Activated CD8-positive, alpha-beta memory T cell treated with anti-CD3 and anti-CD28 coated beads, Interleukin-2, amount 50 U/mL, for 1 hour (primary cell): Measurements from ENCODE around the gene PLEKHH2.

Experiments
- DNase-seq: peaks from one replicate; pipeline ENCODE4 v3.0.0-alpha.2; 2020; ENCODE audit errors: extremely low read depth

The PLEKHH2 gene

GRCh38 chr2:43812006-43812405 is 174.9 kb downstream of the PLEKHH2 start:
- no peak for DNase-seq

GRCh38 chr2:43812947-43813346 is 175.9 kb downstream of the PLEKHH2 start:
- no peak for DNase-seq

GRCh38 chr2:43814711-43815110 is 177.7 kb downstream of the PLEKHH2 start:
- no peak for DNase-seq
